ENCODE measurements around the gene ZG16B.

The ZG16B gene

DNA sequence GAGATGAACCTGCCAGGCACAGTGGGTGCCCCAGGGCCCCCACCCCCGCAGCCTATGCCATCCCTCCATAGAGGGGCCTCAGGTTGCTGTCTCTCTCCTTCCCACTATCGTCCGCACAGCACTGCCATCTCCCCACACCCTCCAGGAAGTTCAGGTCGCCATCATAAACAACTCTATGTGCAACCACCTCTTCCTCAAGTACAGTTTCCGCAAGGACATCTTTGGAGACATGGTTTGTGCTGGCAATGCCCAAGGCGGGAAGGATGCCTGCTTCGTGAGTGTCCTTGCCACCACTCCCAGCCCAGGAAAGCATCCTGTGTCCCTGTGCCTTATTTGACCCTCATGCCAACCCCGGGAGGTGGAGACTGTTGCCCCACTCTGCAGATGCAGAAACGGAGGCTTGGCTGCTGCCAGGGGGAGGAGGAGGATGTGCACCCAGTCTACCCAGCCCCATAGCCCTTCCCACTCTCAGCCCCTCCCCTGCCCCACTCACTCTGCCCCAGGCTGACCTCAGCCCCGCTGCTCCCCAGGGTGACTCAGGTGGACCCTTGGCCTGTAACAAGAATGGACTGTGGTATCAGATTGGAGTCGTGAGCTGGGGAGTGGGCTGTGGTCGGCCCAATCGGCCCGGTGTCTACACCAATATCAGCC lies 9.1 kb upstream of the ZG16B start:
- no peak for DNase-seq (ENCODE audit: extremely low spot score)
- ChIA-PET POLR2A (interaction anchor here (2.9 kb wide), 1 partner anchor 43 kb away, joined by 11 read pairs; no protein-coding TSS in a partner anchor), CTCF (no interaction called here)
- no peak for TF ChIP-seq LEF1 (IDR thresholded peaks at IDR 0.05; ENCODE audit: borderline replicate concordance)
- TF ChIP-seq, protein P1, sequence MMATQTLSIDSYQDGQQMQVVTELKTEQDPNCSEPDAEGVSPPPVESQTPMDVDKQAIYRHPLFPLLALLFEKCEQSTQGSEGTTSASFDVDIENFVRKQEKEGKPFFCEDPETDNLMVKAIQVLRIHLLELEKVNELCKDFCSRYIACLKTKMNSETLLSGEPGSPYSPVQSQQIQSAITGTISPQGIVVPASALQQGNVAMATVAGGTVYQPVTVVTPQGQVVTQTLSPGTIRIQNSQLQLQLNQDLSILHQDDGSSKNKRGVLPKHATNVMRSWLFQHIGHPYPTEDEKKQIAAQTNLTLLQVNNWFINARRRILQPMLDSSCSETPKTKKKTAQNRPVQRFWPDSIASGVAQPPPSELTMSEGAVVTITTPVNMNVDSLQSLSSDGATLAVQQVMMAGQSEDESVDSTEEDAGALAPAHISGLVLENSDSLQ (IDR thresholded peaks at IDR 0.05): no peak
- TF ChIP-seq FOXK2 (IDR thresholded peaks at IDR 0.05): no peak
- no peak for TF ChIP-seq FOXA1 (IDR thresholded peaks at IDR 0.05)
- no peak for TF ChIP-seq ZNF384 (IDR thresholded peaks at IDR 0.05)
- TF ChIP-seq HDGF (IDR thresholded peaks at IDR 0.05; ENCODE audit: borderline replicate concordance): no peak
- no peak for TF ChIP-seq ELF4 (IDR thresholded peaks at IDR 0.05)

DNA sequence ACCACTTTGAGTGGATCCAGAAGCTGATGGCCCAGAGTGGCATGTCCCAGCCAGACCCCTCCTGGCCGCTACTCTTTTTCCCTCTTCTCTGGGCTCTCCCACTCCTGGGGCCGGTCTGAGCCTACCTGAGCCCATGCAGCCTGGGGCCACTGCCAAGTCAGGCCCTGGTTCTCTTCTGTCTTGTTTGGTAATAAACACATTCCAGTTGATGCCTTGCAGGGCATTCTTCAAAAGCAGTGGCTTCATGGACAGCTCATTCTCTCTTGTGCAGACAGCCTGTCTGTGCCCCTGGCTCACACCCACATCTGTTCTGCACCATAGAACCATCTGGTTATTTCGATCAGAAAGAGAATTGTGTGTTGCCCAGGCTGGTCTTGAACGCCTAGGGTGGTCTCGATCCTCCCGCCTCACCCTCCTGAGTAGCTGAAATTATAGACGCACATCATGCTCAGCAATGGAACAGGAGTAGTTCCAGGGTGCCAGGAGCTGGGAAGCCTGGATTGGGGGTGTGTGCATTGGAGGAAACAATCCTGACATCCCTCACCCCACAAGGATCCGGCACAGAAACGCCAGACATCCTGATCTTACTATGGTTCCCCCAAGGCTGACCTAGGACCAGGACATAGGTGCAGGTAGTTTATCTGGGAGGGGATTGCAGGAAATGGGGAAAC lies 8.5 kb upstream of the ZG16B start:
- CTCF ChIA-PET: no interaction called here
- DNase-seq (ENCODE audit: extremely low spot score): no peak
- POLR2A ChIA-PET: interaction anchor here (0.8 to 2.9 kb wide), 2 partner anchors 43 to 69 kb away, joined by 3 to 11 read pairs; partner anchors contain the start of gene SRRM2
- TF ChIP-seq ELF4 (IDR thresholded peaks at IDR 0.05) (no peak), HDGF (IDR thresholded peaks at IDR 0.05; ENCODE audit: borderline replicate concordance) (no peak), TARDBP (IDR thresholded peaks at IDR 0.05) (no peak), SP1 (IDR thresholded peaks at IDR 0.05) (no peak), FOXK2 (IDR thresholded peaks at IDR 0.05) (no peak), ZNF384 (IDR thresholded peaks at IDR 0.05) (no peak), BHLHE40 (IDR thresholded peaks at IDR 0.05; ENCODE audit: borderline replicate concordance) (no peak)

DNA sequence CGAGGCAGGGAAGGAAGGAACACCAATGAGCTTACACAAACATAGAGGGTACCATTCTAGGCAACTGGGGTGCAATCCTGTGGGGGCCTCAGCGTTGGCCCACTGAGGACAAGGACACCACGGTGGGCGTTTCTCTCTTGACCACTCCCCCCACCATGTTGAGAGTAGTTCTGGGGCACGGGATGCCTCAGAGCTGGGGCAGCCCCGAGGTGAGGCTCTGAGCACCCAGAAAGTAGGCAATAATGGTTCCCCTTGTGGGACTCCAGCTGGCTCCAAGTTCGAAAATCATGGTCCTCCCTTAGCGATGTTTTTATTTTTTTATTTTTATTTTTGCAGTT lies 8.0 kb upstream of the ZG16B start:
- TF ChIP-seq FOXK2 (IDR thresholded peaks at IDR 0.05) (no peak), BHLHE40 (IDR thresholded peaks at IDR 0.05; ENCODE audit: borderline replicate concordance) (no peak), TARDBP (IDR thresholded peaks at IDR 0.05) (no peak), ARNT (IDR thresholded peaks at IDR 0.05) (no peak), ZNF384 (IDR thresholded peaks at IDR 0.05) (no peak)
- TF ChIP-seq, protein P1 (IDR thresholded peaks at IDR 0.05): no peak
- POLR2A ChIA-PET: interaction anchor here (0.8 to 2.9 kb wide), 2 partner anchors 44 to 70 kb away, joined by 3 to 11 read pairs; partner anchors contain the start of gene SRRM2
- CTCF ChIA-PET: no interaction called here
- no peak for DNase-seq (ENCODE audit: extremely low spot score)

DNA sequence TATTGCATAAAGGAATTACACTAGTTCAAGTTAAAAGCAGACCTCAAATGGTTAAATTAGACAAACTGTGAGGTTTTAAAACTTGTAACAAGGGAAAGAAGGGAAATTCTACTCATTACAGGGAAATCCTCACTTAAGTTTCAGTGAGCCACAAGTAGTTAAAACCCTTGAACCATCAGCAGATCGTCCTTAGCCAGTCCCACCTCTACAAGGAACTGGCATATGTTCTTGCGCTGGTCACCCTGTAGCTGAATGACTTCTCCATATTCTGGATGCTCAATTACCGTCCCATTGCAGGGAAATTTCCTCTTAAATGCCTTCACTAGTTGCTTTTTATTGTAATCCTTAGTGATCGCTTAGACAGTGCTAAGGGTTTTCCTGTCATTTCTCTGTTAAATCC lies 7.6 kb upstream of the ZG16B start:
- TF ChIP-seq FOXA1 (IDR thresholded peaks at IDR 0.05): no peak
- no peak for TF ChIP-seq SP1 (IDR thresholded peaks at IDR 0.05)
- TF ChIP-seq ELF4 (IDR thresholded peaks at IDR 0.05): no peak
- no peak for TF ChIP-seq LEF1 (IDR thresholded peaks at IDR 0.05; ENCODE audit: borderline replicate concordance)
- no peak for TF ChIP-seq FOXK2 (IDR thresholded peaks at IDR 0.05)
- TF ChIP-seq, protein P1 (IDR thresholded peaks at IDR 0.05): no peak
- no peak for TF ChIP-seq HDGF (IDR thresholded peaks at IDR 0.05; ENCODE audit: borderline replicate concordance)
- no peak for TF ChIP-seq SUZ12 (IDR thresholded peaks at IDR 0.05)
- no peak for DNase-seq (ENCODE audit: extremely low spot score)
- POLR2A ChIA-PET: interaction anchor here (0.8 to 2.9 kb wide), 2 partner anchors 44 to 70 kb away, joined by 3 to 11 read pairs; partner anchors contain the start of gene SRRM2
- CTCF ChIA-PET: interaction anchor here (0.7 kb wide), 1 partner anchor 33 kb away, joined by 3 read pairs; no protein-coding TSS in a partner anchor

DNA sequence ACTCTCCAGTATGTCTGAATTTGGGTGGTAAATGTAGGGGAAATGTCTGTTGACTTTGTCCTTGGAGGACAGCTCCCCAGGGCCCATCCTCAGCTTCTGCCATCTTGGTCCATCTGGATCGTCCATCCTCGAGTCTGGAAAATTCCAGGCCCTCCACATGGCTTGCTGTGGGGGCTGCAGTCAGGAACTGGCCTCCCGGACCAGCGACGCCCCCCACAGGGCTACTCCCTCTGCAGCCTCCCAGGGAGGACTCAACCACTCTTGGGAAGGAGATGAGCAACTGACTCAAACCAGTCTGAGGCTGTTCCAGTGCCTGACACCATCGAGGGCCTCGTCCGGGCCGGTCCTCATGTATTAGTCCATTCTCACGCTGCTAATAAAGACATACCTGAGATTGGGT lies 5.5 kb upstream of the ZG16B start:
- CTCF ChIA-PET: no interaction called here
- DNase-seq (ENCODE audit: extremely low spot score): no peak
- TF ChIP-seq LEF1 (IDR thresholded peaks at IDR 0.05; ENCODE audit: borderline replicate concordance) (no peak), ZNF384 (IDR thresholded peaks at IDR 0.05) (no peak), TARDBP (IDR thresholded peaks at IDR 0.05) (no peak), BHLHE40 (IDR thresholded peaks at IDR 0.05; ENCODE audit: borderline replicate concordance) (no peak), SUZ12 (IDR thresholded peaks at IDR 0.05) (no peak), SP1 (IDR thresholded peaks at IDR 0.05) (no peak), HDGF (IDR thresholded peaks at IDR 0.05; ENCODE audit: borderline replicate concordance) (no peak), NFRKB (IDR thresholded peaks at IDR 0.05) (no peak), L3MBTL2 (conservative IDR thresholded peaks at IDR 0.05) (no peak), FOXK2 (IDR thresholded peaks at IDR 0.05) (no peak), ARNT (IDR thresholded peaks at IDR 0.05) (no peak), FOXA1 (IDR thresholded peaks at IDR 0.05) (no peak), FOXM1 (IDR thresholded peaks at IDR 0.05; ENCODE audit: borderline replicate concordance) (no peak), ELF4 (IDR thresholded peaks at IDR 0.05) (no peak)
- POLR2A ChIA-PET: no interaction called here

DNA sequence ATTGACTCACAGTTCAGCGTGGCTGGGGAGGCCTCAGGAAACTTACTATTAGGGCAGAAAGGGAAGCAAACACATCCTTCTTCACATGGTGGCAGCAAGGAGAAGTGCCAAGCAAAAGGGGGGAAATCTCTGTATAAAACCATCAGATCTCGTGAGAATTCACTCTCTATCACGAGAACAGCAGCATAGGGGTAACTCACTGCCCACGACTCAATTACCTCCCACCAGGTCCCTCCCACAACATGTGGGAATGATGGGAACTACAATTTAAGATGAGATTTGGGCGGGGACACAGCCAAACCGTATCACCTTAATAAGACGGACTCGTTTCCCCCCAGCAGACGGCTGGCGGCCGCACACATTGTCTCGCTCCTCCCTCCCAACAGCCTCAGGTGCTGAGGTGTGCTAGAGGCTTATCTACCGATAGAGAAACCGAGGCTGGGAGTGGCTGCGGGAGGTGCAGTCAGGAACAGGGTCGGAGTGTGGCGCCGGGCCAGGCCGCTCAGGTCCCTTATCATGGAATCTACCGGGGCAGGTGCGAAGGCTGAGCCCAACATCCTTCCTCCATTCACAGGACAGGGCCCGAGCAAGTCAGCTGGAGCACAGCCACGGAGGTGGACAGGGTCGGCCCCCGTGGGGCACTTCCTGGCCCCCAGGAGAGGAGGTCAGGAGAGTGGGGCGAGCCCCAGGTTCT lies 4.9 kb upstream of the ZG16B start:
- TF ChIP-seq L3MBTL2 (conservative IDR thresholded peaks at IDR 0.05): no peak
- no peak for TF ChIP-seq FOXK2 (IDR thresholded peaks at IDR 0.05)
- no peak for TF ChIP-seq HDGF (IDR thresholded peaks at IDR 0.05; ENCODE audit: borderline replicate concordance)
- TF ChIP-seq BHLHE40 (IDR thresholded peaks at IDR 0.05; ENCODE audit: borderline replicate concordance): no peak
- TF ChIP-seq TARDBP (IDR thresholded peaks at IDR 0.05): no peak
- no peak for TF ChIP-seq SUZ12 (IDR thresholded peaks at IDR 0.05)
- TF ChIP-seq ARNT (IDR thresholded peaks at IDR 0.05): no peak
- no peak for TF ChIP-seq NFRKB (IDR thresholded peaks at IDR 0.05)
- TF ChIP-seq ELF4 (IDR thresholded peaks at IDR 0.05): no peak
- no peak for TF ChIP-seq LEF1 (IDR thresholded peaks at IDR 0.05; ENCODE audit: borderline replicate concordance)
- TF ChIP-seq CTBP1 (IDR thresholded peaks at IDR 0.05; ENCODE audit: borderline replicate concordance): no peak
- no peak for TF ChIP-seq FOXA1 (IDR thresholded peaks at IDR 0.05)
- CTCF ChIA-PET: no interaction called here
- DNase-seq (ENCODE audit: extremely low spot score): no peak
- POLR2A ChIA-PET: no interaction called here

Measured in HEK293T (cell line).